HCT116 (cell line): ENCODE measurements around the gene CACNA2D2. TPM values are rescaled to one million over a fixed set of nuclear protein-coding genes. Genes with fewer than 3 reads are reported as not detected.
A peak's percentile ranks its signal among the peaks of the same experiment; 100 is the strongest.

Experiments used
- ATAC-seq: fragments of 200-7000 bp; cut with Tn5 transposase; 2 replicates; pipeline ENCODE4 v1.9.1; 2020; ENCODE audit warnings: mild to moderate bottlenecking, moderate library complexity
- BruUV-seq: library from RNA; stranded (reverse); fragments of 400-500 nt; replicated peaks from 2 replicates; lab custom pipeline; 2021; lab: Mats Ljungman, UMichigan
- CTCF ChIA-PET: fragments of 300-600 bp; sonication (Branson Sonifier 250); formaldehyde crosslinking; loops from one replicate; lab custom pipeline; 2021; ENCODE audit warnings: antibody characterized with exemption; lab: Charles Lee
- POLR2A ChIA-PET: fragments of 300-600, 350-600 bp; sonication (Branson Sonifier 250); formaldehyde crosslinking; loops from one replicate; lab custom pipeline; 2021; ENCODE audit warnings: antibody characterized with exemption; lab: Charles Lee
- RAD21 ChIA-PET, 2 experiments: fragments of 300-600 bp; sonication (Branson Sonifier 250); formaldehyde crosslinking; loops; one replicate each; lab custom pipeline; 2023; ENCODE audit warnings: low total read pairs in 2 of 2; ENCODE audit not compliant: uncharacterized antibody in 2 of 2, unreplicated experiment in 2 of 2, low non-redundant PET in 1 of 2; lab: Charles Lee
- DNase-seq: peaks from one replicate; pipeline ENCODE4 v3.0.0-alpha.2; 2010; ENCODE audit warnings: low read depth, low spot score
- H2AFZ ChIP-seq: fragments of 200-600 bp; shearing (Covaris generic), sonication (generic); 2 replicates; pipeline ENCODE4 v1.6.1; 2017; ENCODE audit warnings: low read depth, mixed run types, mixed read lengths, antibody characterized with exemption, low read length; ENCODE audit not compliant: poor library complexity, severe bottlenecking
- H3K27ac ChIP-seq: 2 replicates; pipeline ENCODE4 v1.5.1; 2012; ENCODE audit warnings: low read depth, low read length
- H3K27me3 ChIP-seq: fragments of 200-600 bp; sonication (generic); 2 replicates; pipeline ENCODE4 v1.6.1; 2016; ENCODE audit warnings: mixed run types, low read length, mixed read lengths; ENCODE audit not compliant: insufficient read depth
- H3K36me3 ChIP-seq, 2 experiments: fragments of 200-500 bp in 1 of 2; fragments of 200-600 bp in 1 of 2; sonication (Bioruptor generic) in 1 of 2; sonication (generic) in 1 of 2; 2 replicates each; pipeline versions ENCODE4 v1.5.1 to v1.6.1; 2014 to 2016; ENCODE audit warnings: low read length in 2 of 2, inconsistent platforms in 1 of 2, mixed read lengths in 1 of 2, mixed run types in 1 of 2; ENCODE audit not compliant: insufficient read depth in 2 of 2, control insufficient read depth in 1 of 2
- H3K4me1 ChIP-seq, 2 experiments: fragments of 200-600 bp in 1 of 2; sonication (generic) in 1 of 2; 2 replicates each; pipeline versions ENCODE4 v1.5.1 to v1.6.1; 2012 to 2017; ENCODE audit warnings: low read length in 2 of 2, inconsistent platforms in 1 of 2, mild to moderate bottlenecking in 1 of 2, mixed read lengths in 1 of 2, mixed run types in 1 of 2, moderate library complexity in 1 of 2; ENCODE audit not compliant: insufficient read depth in 2 of 2, control insufficient read depth in 1 of 2
- H3K4me2 ChIP-seq: fragments of 200-600 bp; sonication (generic); 2 replicates; pipeline ENCODE4 v1.6.1; 2017; ENCODE audit warnings: mixed run types, low read length, mixed read lengths
- H3K4me3 ChIP-seq, 2 experiments: fragments of 200-600 bp in 1 of 2; sonication (generic) in 1 of 2; replicated peaks in 1 of 2; 2 replicates each; pipeline ENCODE4 v1.5.1; 2011 to 2016; ENCODE audit warnings: low read length in 2 of 2, control low read depth in 1 of 2, low read depth in 1 of 2, mild to moderate bottlenecking in 1 of 2, mixed read lengths in 1 of 2, mixed run types in 1 of 2
- H3K79me2 ChIP-seq: fragments of 200-600 bp; sonication (generic); 2 replicates; pipeline ENCODE4 v1.6.1; 2017; ENCODE audit warnings: mild to moderate bottlenecking, mixed run types, low read length, moderate library complexity, mixed read lengths; ENCODE audit not compliant: insufficient read depth
- H3K9ac ChIP-seq: fragments of 200-600 bp; sonication (generic); 2 replicates; pipeline ENCODE4 v1.6.1; 2016; ENCODE audit warnings: low read length, mixed read lengths
- H3K9me2 ChIP-seq: fragments of 200-600 bp; sonication (generic), shearing (Covaris generic); 2 replicates; pipeline ENCODE4 v1.6.1; 2017; ENCODE audit warnings: mixed run types, mild to moderate bottlenecking, moderate library complexity; ENCODE audit not compliant: insufficient read depth
- H3K9me3 ChIP-seq, 2 experiments: fragments of 200-500 bp in 1 of 2; fragments of 200-600 bp in 1 of 2; sonication (Bioruptor generic) in 1 of 2; sonication (generic) in 1 of 2; 2 replicates each; pipeline ENCODE4 v1.6.1; 2014 to 2017; ENCODE audit warnings: low read length in 2 of 2, mixed read lengths in 2 of 2, inconsistent platforms in 1 of 2, low read depth in 1 of 2, mild to moderate bottlenecking in 1 of 2, mixed run types in 1 of 2, moderate library complexity in 1 of 2; ENCODE audit not compliant: control insufficient read depth in 1 of 2, insufficient read depth in 1 of 2
- H4K20me1 ChIP-seq: fragments of 200-600 bp; sonication (generic), shearing (Covaris generic); 2 replicates; pipeline ENCODE4 v1.6.1; 2017; ENCODE audit warnings: mixed run types, mild to moderate bottlenecking, moderate library complexity; ENCODE audit not compliant: insufficient read depth
- CEBPB ChIP-seq: IDR thresholded peaks from 2 replicates; pipeline ENCODE4 v1.6.1; 2012; ENCODE audit warnings: low read depth
- EGR1 ChIP-seq: IDR thresholded peaks from 2 replicates; pipeline ENCODE4 v1.6.1; 2012; ENCODE audit warnings: low read depth
- POLR2AphosphoS5 ChIP-seq: IDR thresholded peaks from 2 replicates; pipeline ENCODE4 v1.6.1; 2011; ENCODE audit warnings: mild to moderate bottlenecking, low read depth, low read length, moderate library complexity
- RAD21 ChIP-seq: IDR thresholded peaks from 2 replicates; pipeline ENCODE4 v1.6.1; 2012; ENCODE audit warnings: low read depth, mild to moderate bottlenecking
- intact Hi-C: fragments of 100-400 bp; cut with micrococcal nuclease; formaldehyde crosslinking; loops from 2 replicates; pipeline ENCODE4 v1.10.0; 2022
- total RNA-seq: library from RNA; stranded (reverse); gene quantifications from one replicate; pipeline ENCODE4 v1.2.1, GENCODE V29; 2021; ENCODE audit not compliant: unreplicated experiment
- TF ChIP-seq, protein P1 (sequence below), 3 experiments: fragments of 200-600 bp in 1 of 3; sonication (generic) in 1 of 3; IDR thresholded peaks in 2 of 3; conservative IDR thresholded peaks in 1 of 3; 2 replicates each; pipeline ENCODE4 v1.5.1; 2012 to 2017; ENCODE audit warnings: low read depth in 2 of 3, low read length in 2 of 3, antibody characterized with exemption in 1 of 3, borderline replicate concordance in 1 of 3, control low read depth in 1 of 3, mild to moderate bottlenecking in 1 of 3, mixed read lengths in 1 of 3, mixed run types in 1 of 3, moderate library complexity in 1 of 3; ENCODE audit not compliant: insufficient read depth in 1 of 3

CACNA2D2 gene
- total RNA-seq, 1 experiment from 2014 or later: 10.2 TPM

DNA sequence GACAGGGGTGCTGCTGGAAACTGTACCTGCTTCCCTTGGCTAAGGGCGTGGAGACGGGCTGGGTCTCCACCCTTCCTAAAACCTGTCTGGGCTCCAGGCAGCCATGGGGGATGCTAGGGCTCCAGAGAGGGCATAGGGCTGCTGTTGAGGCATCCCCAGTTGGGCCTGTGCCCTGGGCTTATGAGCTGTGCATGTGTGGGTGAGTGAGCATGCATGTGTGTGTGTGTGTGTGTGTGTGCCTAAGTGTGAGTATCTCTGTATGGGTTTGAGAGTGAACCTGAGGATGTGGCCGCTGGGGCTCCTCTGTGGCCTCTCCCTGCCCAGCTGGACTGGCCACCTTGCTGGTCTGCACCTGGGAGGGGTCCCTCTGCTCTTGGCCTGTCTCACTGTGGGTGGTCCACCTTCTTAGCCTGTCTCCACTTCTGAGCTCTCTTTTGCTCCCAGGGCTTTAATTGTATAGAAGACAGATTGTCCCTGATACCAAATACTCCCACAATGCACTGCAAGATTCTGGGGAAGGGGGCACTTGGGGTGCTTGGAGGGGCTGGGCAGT lies 132.2 kb downstream of the CACNA2D2 start:
- ChIA-PET POLR2A (interaction anchor here (1.1 kb wide), 1 partner anchor 135 kb away, joined by 3 read pairs; the partner anchor contains the start of gene GNAI2), RAD21 (interaction anchor here (1.0 to 1.1 kb wide), 2 partner anchors 171 kb away, joined by 5 to 6 read pairs; no protein-coding TSS in a partner anchor), CTCF (interaction anchor here (0.9 to 1.0 kb wide), 3 partner anchors 18 to 180 kb away, joined by 3 to 12 read pairs (median 4); no protein-coding TSS in a partner anchor)
- ATAC-seq (no peak), DNase-seq (no peak)
- no peak overlapping the region for H3K9ac ChIP-seq
- H3K27me3 ChIP-seq: no peaks in the 10 kb centered on the region
- H3K79me2 ChIP-seq: no peaks in the 10 kb centered on the region
- intact Hi-C loops: no loop called here
- H3K4me1 ChIP-seq: peaks cover 4 to 10% of the 10 kb centered on the region in 2 experiments; a peak in 2 of 4 replicates
- no TSS peak for BruUV-seq
- TF ChIP-seq EGR1: no peak
- no peaks in the 10 kb centered on the region for H3K36me3 ChIP-seq
- H4K20me1 ChIP-seq: no peaks in the 10 kb centered on the region
- no peak overlapping the region for H3K27ac ChIP-seq
- H3K4me2 ChIP-seq: no peak overlapping the region
- no peaks in the 10 kb centered on the region for H3K9me2 ChIP-seq
- no peaks in the 10 kb centered on the region for H3K9me3 ChIP-seq
- no peak overlapping the region for H3K4me3 ChIP-seq
- H2AFZ ChIP-seq: no peak overlapping the region

DNA sequence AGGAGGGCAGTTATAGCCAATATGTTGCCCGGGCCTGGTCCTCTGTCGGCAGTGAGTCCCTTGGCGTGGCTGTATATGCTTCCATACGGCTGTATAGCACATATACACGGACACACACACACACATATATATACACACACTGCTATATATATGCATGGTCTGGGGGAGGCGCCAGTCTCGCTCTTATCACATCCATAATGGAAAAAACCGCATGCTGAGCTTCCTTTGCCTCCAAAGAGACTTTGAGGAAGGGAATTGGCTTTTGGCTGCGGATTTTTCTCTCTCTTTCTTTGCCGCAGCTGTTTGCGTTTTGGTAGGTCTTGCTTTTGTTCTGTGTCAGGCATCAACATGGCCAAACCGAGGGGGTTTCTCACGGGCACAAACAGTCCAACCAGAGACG lies 132.8 kb downstream of the CACNA2D2 start:
- ATAC-seq: peak; percentile 68
- H3K9ac ChIP-seq: no peak overlapping the region
- DNase-seq: no peak
- no peak overlapping the region for H3K27ac ChIP-seq
- H3K27me3 ChIP-seq: no peaks in the 10 kb centered on the region
- no peaks in the 10 kb centered on the region for H3K9me3 ChIP-seq
- intact Hi-C loops: no loop called here
- H3K79me2 ChIP-seq: no peaks in the 10 kb centered on the region
- POLR2A ChIA-PET: interaction anchor here (1.1 kb wide), 1 partner anchor 135 kb away, joined by 3 read pairs; the partner anchor contains the start of gene GNAI2
- RAD21 ChIA-PET: interaction anchor here (1.0 to 1.1 kb wide), 2 partner anchors 171 to 172 kb away, joined by 5 to 6 read pairs; no protein-coding TSS in a partner anchor
- no peaks in the 10 kb centered on the region for H3K36me3 ChIP-seq
- no peak overlapping the region for H3K4me2 ChIP-seq
- TF ChIP-seq RAD21 (peak; percentile 67), CEBPB (no peak), POLR2AphosphoS5 (no peak)
- TF ChIP-seq, protein P1, sequence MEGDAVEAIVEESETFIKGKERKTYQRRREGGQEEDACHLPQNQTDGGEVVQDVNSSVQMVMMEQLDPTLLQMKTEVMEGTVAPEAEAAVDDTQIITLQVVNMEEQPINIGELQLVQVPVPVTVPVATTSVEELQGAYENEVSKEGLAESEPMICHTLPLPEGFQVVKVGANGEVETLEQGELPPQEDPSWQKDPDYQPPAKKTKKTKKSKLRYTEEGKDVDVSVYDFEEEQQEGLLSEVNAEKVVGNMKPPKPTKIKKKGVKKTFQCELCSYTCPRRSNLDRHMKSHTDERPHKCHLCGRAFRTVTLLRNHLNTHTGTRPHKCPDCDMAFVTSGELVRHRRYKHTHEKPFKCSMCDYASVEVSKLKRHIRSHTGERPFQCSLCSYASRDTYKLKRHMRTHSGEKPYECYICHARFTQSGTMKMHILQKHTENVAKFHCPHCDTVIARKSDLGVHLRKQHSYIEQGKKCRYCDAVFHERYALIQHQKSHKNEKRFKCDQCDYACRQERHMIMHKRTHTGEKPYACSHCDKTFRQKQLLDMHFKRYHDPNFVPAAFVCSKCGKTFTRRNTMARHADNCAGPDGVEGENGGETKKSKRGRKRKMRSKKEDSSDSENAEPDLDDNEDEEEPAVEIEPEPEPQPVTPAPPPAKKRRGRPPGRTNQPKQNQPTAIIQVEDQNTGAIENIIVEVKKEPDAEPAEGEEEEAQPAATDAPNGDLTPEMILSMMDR (IDR thresholded peaks at IDR 0.05 in 2 of 3, conservative IDR thresholded peaks at IDR 0.05 in 1 of 3; ENCODE audit: borderline replicate concordance in 1 of 3, insufficient read depth in 1 of 3, low read depth in 2 of 3, low read length in 2 of 3): peak in 2 of 3 experiments; percentile 31 to 55; a peak in 5 of 6 replicates
- no peak overlapping the region for H3K4me3 ChIP-seq
- CTCF ChIA-PET: interaction anchor here (0.9 to 1.0 kb wide), 3 partner anchors 18 to 180 kb away, joined by 3 to 12 read pairs (median 4); no protein-coding TSS in a partner anchor
- peaks cover 4 to 12% of the 10 kb centered on the region in 2 experiments; a peak in 2 of 4 replicates for H3K4me1 ChIP-seq
- BruUV-seq: no TSS peak
- H3K9me2 ChIP-seq: no peaks in the 10 kb centered on the region
- no peaks in the 10 kb centered on the region for H4K20me1 ChIP-seq
- no peak overlapping the region for H2AFZ ChIP-seq
